GM19043 (cell line): Measurements from ENCODE around the gene ARMH3.
"Not testable (repeated sequence)": the region's sequence is repeated elsewhere in the genome, so short reads cannot be mapped to it uniquely, and the experiment has no call there.

Experiments
- ATAC-seq: cut with Tn5 transposase; IDR thresholded peaks from one replicate; pipeline ENCODE4 v1.9.1; 2021; ENCODE audit warnings: low read depth; ENCODE audit not compliant: unreplicated experiment

The ARMH3 gene

GRCh38 chr10:101993651-101994200 lies 62.2 kb downstream of the ARMH3 start:
- ATAC-seq = no peak

GRCh38 chr10:101993221-101993620 lies 62.8 kb downstream of the ARMH3 start:
- ATAC-seq = no peak

GRCh38 chr10:101987136-101987535 lies 68.8 kb downstream of the ARMH3 start:
- ATAC-seq = no peak

DNA sequence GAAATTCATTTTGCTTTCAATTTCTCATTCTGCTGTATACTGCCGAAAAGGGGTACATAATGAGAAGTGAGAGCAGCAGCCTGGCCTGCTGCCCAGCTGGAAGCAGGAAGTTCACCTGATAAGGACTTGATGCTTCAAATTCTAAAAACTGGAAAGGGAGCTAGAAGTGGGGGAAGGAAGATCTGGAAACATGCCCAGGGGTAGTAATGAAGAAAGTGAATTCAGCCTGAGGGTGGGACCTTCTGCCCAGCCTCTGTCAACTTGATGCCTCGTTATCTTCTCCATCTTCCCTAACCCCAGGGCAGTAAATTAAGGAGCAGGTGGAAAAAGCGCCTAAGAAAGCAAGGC lies 69.4 kb downstream of the ARMH3 start:
- peak; percentile 51 for ATAC-seq

- ATAC-seq = not testable (repeated sequence)
Observed at GRCh38 chr10:101980677-101981076, 75.3 kb downstream of the ARMH3 start.

GRCh38 chr10:101974091-101974971 lies 81.6 kb downstream of the ARMH3 start:
- no peak for ATAC-seq

GRCh38 chr10:101972761-101973160 lies 83.2 kb downstream of the ARMH3 start:
- ATAC-seq = no peak

DNA sequence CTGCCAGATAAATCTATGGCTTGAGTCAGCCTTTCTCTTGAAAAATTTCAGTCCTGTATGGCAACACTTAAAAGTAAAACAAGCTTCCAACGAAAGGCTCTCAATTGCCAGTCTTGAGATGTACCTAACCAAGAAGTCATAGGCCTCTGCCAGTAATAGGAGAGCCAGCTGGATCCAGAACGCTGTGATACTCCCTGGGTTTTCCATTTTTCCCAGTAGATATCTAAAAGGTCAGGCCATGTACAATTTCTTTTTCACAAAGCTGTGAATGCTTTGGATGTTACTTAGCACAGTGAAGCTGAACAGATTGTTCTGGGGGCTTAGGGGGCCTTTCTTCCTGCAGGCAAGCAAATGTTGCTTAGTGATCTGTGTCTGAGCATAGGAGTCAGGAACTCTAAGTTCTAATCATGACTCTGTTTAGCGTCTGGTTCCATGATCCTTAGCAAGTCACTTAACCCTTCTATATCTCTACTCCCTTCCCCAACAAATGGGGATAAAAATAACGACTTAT lies 86.5 kb downstream of the ARMH3 start:
- no peak for ATAC-seq

DNA sequence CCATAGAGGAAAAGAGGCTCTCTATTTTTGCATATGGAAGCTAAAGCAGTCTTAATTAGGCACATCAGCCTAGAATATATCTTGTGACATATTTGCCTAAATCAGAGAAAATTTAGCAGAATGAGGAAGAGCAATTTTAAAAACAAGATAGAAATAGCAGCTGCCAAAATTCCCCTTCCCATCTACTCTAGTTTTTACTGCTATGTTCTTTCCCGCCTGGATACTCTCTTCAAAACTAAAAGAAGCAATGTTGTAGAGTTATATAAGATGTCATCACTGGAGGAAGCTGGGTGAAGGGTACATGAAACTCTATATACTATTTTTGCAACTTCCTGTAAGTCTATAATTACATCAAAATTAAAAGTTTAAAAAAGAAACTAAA lies 87.0 kb downstream of the ARMH3 start:
- no peak for ATAC-seq

- no peak for ATAC-seq
Observed at GRCh38 chr10:101968286-101968939, 87.6 kb downstream of the ARMH3 start.

GRCh38 chr10:101967713-101968112 lies 88.3 kb downstream of the ARMH3 start:
- no peak for ATAC-seq

- no peak for ATAC-seq
Observed at GRCh38 chr10:101967119-101967518, 88.9 kb downstream of the ARMH3 start.

- no peak for ATAC-seq
Observed at GRCh38 chr10:101965075-101965765, 90.8 kb downstream of the ARMH3 start.

GRCh38 chr10:101961591-101962498 lies 94.1 kb downstream of the ARMH3 start:
- ATAC-seq = no peak

DNA sequence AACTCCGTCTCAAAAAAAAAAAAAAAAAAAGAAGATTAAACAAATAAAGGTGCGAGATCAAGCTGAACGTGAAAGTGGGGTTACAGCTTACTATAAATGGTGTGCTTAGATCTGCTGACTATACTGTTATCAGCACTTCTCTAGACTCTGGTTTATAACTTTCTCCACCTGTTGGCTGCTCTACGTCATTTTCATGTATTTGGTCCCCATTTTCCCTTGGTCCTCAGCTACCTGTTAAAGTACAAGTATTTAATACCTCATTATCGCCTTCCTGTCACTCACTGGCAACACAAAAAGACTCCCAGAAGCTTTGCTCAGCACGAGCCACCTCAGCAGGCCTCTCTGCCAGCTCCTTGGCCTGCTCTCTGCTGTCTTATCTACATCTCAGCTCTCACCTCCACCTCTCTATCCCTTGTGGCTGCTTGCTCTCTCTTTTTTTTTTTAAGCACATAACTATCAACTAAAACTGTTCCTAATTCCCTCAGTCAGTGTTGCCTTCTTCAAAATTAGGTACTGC lies 95.0 kb downstream of the ARMH3 start:
- ATAC-seq = no peak

DNA sequence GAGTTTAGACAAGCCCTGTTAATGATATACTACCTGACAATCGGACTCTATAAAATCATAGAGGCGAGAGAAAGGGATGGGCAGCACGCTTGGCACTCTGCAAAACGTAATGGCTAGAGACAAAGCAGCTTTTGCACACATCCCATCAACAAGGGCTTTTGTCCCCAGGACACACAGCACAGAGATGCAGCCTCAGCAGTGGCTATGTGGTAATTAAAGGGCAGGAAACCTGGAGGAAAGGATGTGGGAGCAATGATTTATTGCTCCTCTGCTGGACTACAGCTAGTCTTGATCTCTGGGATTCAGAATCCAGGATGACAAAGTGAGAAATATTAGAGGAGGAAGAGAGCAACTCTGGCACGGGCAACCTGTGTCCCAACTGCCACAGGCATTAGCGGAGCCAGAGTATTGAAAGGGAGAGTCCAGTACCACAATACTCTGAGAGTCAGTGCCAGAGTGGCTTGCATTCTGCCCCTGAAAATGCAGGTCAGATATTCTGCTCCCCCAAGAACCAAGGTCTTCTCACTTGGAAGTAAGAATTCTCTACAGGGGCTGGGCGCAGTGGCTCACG lies 96.5 kb downstream of the ARMH3 start:
- ATAC-seq = no peak

GRCh38 chr10:101958691-101959090 lies 97.3 kb downstream of the ARMH3 start:
- no peak for ATAC-seq

GRCh38 chr10:101956898-101957297 lies 99.1 kb downstream of the ARMH3 start:
- no peak for ATAC-seq

DNA sequence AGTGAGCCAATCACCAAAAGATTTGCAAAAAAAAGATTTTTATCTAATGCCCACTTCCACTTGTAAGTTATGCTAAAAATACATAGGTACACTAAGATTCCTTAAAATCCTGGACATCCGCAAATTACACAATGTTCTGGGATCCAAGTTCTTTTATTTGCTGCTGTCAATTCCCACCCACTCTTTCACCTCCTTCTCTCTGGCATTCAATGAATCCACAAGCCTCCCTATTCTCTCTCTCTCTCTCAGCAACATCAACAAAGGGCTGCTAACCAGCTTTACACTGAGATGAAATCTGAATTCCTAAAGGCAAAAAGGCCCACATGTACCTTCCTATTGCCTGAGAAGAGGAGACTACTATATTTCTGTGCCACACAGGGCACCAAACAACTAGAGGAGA lies 99.9 kb downstream of the ARMH3 start:
- no peak for ATAC-seq
